ENCODE data around the gene WDPCP.

GRCh38 chr2:63488118-63488713, 100.1 kb downstream of the WDPCP start:
- TF ChIP-seq POLR2AphosphoS5 (IDR thresholded peaks at IDR 0.05) (no peak), CTCF (IDR thresholded peaks at IDR 0.05) (peak in 3 of 4 experiments; percentile 10 to 43 (median 32)), POLR2A (IDR thresholded peaks at IDR 0.05) (no peak), EP300 (IDR thresholded peaks at IDR 0.05) (no peak)

Data from gastroesophageal sphincter (tissue), 3 donors.